Hepatocyte (in vitro differentiated cells): ENCODE results near the gene PRKAA2. TPM values are rescaled to one million over a fixed set of nuclear protein-coding genes. Genes with fewer than 3 reads are reported as not detected.

Source experiments
- DNase-seq: peaks from one replicate; pipeline ENCODE4 v3.0.0-alpha.2; 2016; ENCODE audit warnings: low spot score
- H2AFZ ChIP-seq: fragments of 200-600 bp; sonication (generic); 2 replicates; pipeline ENCODE4 v1.6.0; 2016; ENCODE audit warnings: antibody characterized with exemption, mild to moderate bottlenecking
- H3K27ac ChIP-seq: fragments of 200-600 bp; sonication (generic); 2 replicates; pipeline ENCODE4 v1.5.1; 2016; ENCODE audit warnings: mild to moderate bottlenecking
- H3K27me3 ChIP-seq: fragments of 200-600 bp; sonication (generic); 2 replicates; pipeline ENCODE4 v1.6.1; 2016
- H3K36me3 ChIP-seq: fragments of 200-600 bp; sonication (generic); replicated peaks from 2 replicates; pipeline ENCODE4 v1.5.1; 2016; ENCODE audit warnings: low read depth; ENCODE audit not compliant: insufficient read depth
- H3K4me1 ChIP-seq: fragments of 200-600 bp; sonication (generic); 2 replicates; pipeline ENCODE4 v1.5.1; 2016; ENCODE audit warnings: mild to moderate bottlenecking, moderate library complexity; ENCODE audit not compliant: insufficient read depth
- H3K4me2 ChIP-seq: fragments of 200-600 bp; sonication (generic); 2 replicates; pipeline ENCODE4 v1.6.0; 2016
- H3K4me3 ChIP-seq: fragments of 200-600 bp; sonication (generic); 2 replicates; pipeline ENCODE4 v1.5.1; 2016; ENCODE audit warnings: mild to moderate bottlenecking
- H3K79me2 ChIP-seq: fragments of 200-600 bp; sonication (generic); 2 replicates; pipeline ENCODE4 v1.6.0; 2017; ENCODE audit warnings: mild to moderate bottlenecking
- H3K9me2 ChIP-seq: fragments of 200-600 bp; sonication (generic); replicated peaks from 2 replicates; pipeline ENCODE4 v1.6.0; 2017; ENCODE audit warnings: mild to moderate bottlenecking; ENCODE audit not compliant: insufficient read depth
- H3K9me3 ChIP-seq: fragments of 200-600 bp; sonication (generic); 2 replicates; pipeline ENCODE4 v1.5.1; 2016; ENCODE audit warnings: low read depth, mild to moderate bottlenecking
- H4K20me1 ChIP-seq: fragments of 200-600 bp; sonication (generic); 2 replicates; pipeline ENCODE4 v1.6.0; 2016; ENCODE audit warnings: mild to moderate bottlenecking; ENCODE audit not compliant: insufficient read depth, poor library complexity, severe bottlenecking
- EZH2 ChIP-seq: fragments of 200-600 bp; sonication (generic); IDR thresholded peaks from 2 replicates; pipeline ENCODE4 v1.6.1; 2016; ENCODE audit warnings: antibody characterized with exemption, mild to moderate bottlenecking, borderline replicate concordance
- EZH2phosphoT487 ChIP-seq: fragments of 200-600 bp; sonication (generic); IDR thresholded peaks from one replicate; pipeline ENCODE4 v1.6.1; 2018; ENCODE audit warnings: antibody characterized with exemption, mild to moderate bottlenecking, low read depth, moderate library complexity; ENCODE audit not compliant: unreplicated experiment, severe bottlenecking
- WGBS: methylation state at CpG from one replicate; pipeline ENCODE4 v1.1.6; 2016; ENCODE audit warnings: low lambda C conversion rate; ENCODE audit errors: missing lambda C conversion rate; 5-methylcytosine and 5-hydroxymethylcytosine counted together
- polyA plus RNA-seq: library from polyadenylated mRNA; unstranded; fragments of >200 nt; fragmentation: Nextera tagmentation; extraction: Ambion mirVana; gene quantifications from 2 replicates; pipeline ENCODE4 v1.2.1, GENCODE V29; 2016
- total RNA-seq: library from RNA; depleted of rRNA; stranded (reverse); fragments of >200 nt; gene quantifications from 2 replicates; pipeline ENCODE4 v1.2.3, GENCODE V29; 2014
- TF ChIP-seq, protein P1 (sequence below): fragments of 200-600 bp; sonication (generic); IDR thresholded peaks from 2 replicates; pipeline ENCODE4 v1.5.1; 2016; ENCODE audit warnings: antibody characterized with exemption, mild to moderate bottlenecking; ENCODE audit not compliant: poor library complexity

Gene PRKAA2
- total and polyA plus RNA-seq, 2 experiments from 2014 or later = 1.8 to 7.7 TPM

DNA sequence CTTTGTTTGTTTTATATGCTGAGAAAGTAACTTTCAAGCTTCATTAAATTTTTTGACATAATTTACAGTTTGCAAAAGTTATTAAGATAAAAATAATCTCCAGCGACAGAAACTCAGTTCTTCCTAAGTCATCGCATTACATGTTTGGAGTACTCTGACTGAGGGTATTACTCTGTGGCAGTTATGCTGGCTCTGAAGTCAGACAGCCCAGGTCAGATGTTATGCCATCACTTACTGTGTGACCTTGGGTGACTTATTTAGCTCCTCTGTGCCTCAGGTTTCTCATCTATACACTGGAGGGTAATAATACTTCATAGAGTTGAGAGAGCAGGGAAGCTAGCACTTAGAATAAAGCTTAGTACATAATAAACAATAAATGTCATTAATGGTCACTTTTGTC is 26.4 kb downstream of the PRKAA2 start:
- no peak overlapping the region for H3K4me3 ChIP-seq
- H3K79me2 ChIP-seq = no peaks in the 10 kb centered on the region
- H3K36me3 ChIP-seq = no peaks in the 10 kb centered on the region
- no peaks in the 10 kb centered on the region for H4K20me1 ChIP-seq
- H3K4me2 ChIP-seq = no peak overlapping the region
- no peak overlapping the region for H3K27ac ChIP-seq
- H3K9me3 ChIP-seq = no peaks in the 10 kb centered on the region
- TF ChIP-seq EZH2 (no peak), EZH2phosphoT487 (no peak)
- TF ChIP-seq, protein P1, sequence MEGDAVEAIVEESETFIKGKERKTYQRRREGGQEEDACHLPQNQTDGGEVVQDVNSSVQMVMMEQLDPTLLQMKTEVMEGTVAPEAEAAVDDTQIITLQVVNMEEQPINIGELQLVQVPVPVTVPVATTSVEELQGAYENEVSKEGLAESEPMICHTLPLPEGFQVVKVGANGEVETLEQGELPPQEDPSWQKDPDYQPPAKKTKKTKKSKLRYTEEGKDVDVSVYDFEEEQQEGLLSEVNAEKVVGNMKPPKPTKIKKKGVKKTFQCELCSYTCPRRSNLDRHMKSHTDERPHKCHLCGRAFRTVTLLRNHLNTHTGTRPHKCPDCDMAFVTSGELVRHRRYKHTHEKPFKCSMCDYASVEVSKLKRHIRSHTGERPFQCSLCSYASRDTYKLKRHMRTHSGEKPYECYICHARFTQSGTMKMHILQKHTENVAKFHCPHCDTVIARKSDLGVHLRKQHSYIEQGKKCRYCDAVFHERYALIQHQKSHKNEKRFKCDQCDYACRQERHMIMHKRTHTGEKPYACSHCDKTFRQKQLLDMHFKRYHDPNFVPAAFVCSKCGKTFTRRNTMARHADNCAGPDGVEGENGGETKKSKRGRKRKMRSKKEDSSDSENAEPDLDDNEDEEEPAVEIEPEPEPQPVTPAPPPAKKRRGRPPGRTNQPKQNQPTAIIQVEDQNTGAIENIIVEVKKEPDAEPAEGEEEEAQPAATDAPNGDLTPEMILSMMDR = no peak
- H3K4me1 ChIP-seq = no peaks in the 10 kb centered on the region
- no peak for DNase-seq
- H2AFZ ChIP-seq = no peak overlapping the region
- H3K9me2 ChIP-seq = no peaks in the 10 kb centered on the region
- 94% methylated on average over 2 of the region's 2 CpGs for WGBS
- H3K27me3 ChIP-seq = no peaks in the 10 kb centered on the region

DNA sequence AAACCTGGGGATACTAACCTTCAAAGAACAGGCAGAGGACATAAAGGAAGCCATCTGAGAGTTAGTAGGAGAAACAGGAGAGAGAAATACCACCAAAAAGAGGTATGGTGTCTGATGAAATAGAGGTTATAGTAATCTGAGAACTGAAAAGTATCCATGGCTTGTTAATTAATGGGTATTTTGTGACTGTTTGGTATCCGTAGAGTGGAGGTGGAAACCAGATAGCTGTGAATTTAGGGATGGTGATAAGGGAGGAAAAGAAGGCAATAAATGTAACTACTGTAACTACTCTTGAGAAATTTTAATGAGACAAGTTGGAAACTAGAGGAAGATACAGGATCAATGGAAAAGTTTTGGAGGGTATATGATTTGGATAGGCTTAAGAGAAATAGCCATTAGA is 27.5 kb downstream of the PRKAA2 start:
- Histone ChIP-seq H3K79me2 (no peaks in the 10 kb centered on the region), H3K9me3 (no peaks in the 10 kb centered on the region), H2AFZ (no peak overlapping the region), H3K27ac (no peak overlapping the region), H3K4me1 (no peaks in the 10 kb centered on the region), H3K4me2 (no peak overlapping the region), H3K9me2 (no peaks in the 10 kb centered on the region), H3K4me3 (no peak overlapping the region), H3K27me3 (no peaks in the 10 kb centered on the region), H4K20me1 (no peaks in the 10 kb centered on the region), H3K36me3 (no peaks in the 10 kb centered on the region)
- 100% methylated on average over 1 of the region's 1 CpG for WGBS
- TF ChIP-seq EZH2phosphoT487 (no peak), EZH2 (no peak)
- TF ChIP-seq, protein P1 = no peak
- DNase-seq = no peak

DNA sequence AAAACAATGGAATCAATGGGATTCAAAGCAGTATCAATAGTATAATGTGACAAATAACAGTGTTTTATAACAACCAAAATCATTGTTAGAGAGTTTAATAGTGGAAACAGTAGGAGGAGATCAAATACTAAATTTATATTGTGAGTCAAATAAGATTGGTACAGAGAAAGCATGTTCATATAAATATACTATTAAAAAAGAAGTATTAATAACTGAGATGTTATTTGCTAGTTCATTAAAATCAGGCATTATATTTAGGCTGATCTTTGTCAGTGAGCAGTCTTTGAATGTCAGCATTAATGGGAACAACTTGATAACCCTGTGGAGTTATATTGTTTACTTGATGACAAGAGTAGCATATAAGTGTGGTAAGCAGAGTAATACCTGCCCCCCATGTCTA is 30.6 kb downstream of the PRKAA2 start:
- Histone ChIP-seq H3K27me3 (no peaks in the 10 kb centered on the region), H3K36me3 (no peaks in the 10 kb centered on the region), H3K9me2 (no peaks in the 10 kb centered on the region), H3K9me3 (no peaks in the 10 kb centered on the region), H2AFZ (no peak overlapping the region), H3K4me2 (no peak overlapping the region), H3K79me2 (no peaks in the 10 kb centered on the region), H3K4me3 (no peak overlapping the region), H4K20me1 (no peaks in the 10 kb centered on the region), H3K27ac (no peak overlapping the region), H3K4me1 (no peaks in the 10 kb centered on the region)
- no peak for TF ChIP-seq EZH2
- TF ChIP-seq, protein P1 = no peak
- no peak for TF ChIP-seq EZH2phosphoT487
- no peak for DNase-seq

DNA sequence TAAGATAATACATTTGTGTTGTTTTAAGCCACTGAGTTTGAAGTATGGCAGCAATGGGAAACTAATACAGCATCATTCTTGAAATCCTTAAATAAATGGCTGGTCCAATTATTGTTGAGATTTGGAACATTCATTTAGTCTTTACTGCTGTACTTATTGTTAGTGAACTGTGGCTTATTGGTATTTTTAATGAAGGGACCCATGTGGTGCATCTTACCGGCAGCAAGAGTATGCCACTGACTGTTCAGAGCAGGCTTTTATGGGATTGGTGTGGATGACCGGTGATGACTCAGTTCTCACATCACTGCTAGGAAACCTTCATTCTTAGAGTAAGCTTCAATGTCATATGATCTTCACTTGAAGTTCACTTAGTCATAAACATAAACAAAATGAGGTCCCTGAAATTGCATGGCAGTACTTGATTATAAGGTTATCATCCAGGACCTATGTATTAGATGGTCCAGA is 31.5 kb downstream of the PRKAA2 start:
- Histone ChIP-seq H3K4me1 (no peaks in the 10 kb centered on the region), H4K20me1 (no peaks in the 10 kb centered on the region), H3K27ac (no peak overlapping the region), H3K79me2 (no peaks in the 10 kb centered on the region), H3K9me3 (no peaks in the 10 kb centered on the region), H3K36me3 (no peaks in the 10 kb centered on the region), H3K4me3 (no peak overlapping the region), H3K9me2 (no peaks in the 10 kb centered on the region), H2AFZ (no peak overlapping the region), H3K4me2 (no peak overlapping the region), H3K27me3 (no peaks in the 10 kb centered on the region)
- peak; percentile 10 for DNase-seq
- 45% methylated on average over 2 of the region's 2 CpGs for WGBS
- TF ChIP-seq EZH2phosphoT487 = no peak
- TF ChIP-seq, protein P1 = no peak
